H9 (cell line): ENCODE data around the gene LRRC26. TPM values are rescaled to one million over a fixed set of nuclear protein-coding genes. Genes with fewer than 3 reads are reported as not detected.

Experiments used
- DNase-seq: peaks from one replicate; pipeline ENCODE4 v3.0.0-alpha.2; 2017
- H2AFZ ChIP-seq: one replicate; pipeline ENCODE4 v1.6.1; 2013; ENCODE audit warnings: mild to moderate bottlenecking, low read length, control low read depth, moderate library complexity
- H2AK5ac ChIP-seq: 2 replicates; pipeline ENCODE4 v1.6.1; 2013; ENCODE audit warnings: low read length, control low read depth, mixed read lengths; ENCODE audit not compliant: insufficient read length
- H2BK120ac ChIP-seq: one replicate; pipeline ENCODE4 v1.6.1; 2013; ENCODE audit warnings: low read depth, mild to moderate bottlenecking, low read length, control low read depth, inconsistent platforms; ENCODE audit not compliant: poor library complexity, severe bottlenecking
- H2BK12ac ChIP-seq: 2 replicates; pipeline ENCODE4 v1.6.1; 2013; ENCODE audit warnings: low read length, control low read depth, mixed read lengths, low read depth; ENCODE audit not compliant: insufficient read length
- H2BK15ac ChIP-seq: 2 replicates; pipeline ENCODE4 v1.6.1; 2013; ENCODE audit warnings: low read depth, low read length, control low read depth
- H2BK20ac ChIP-seq: one replicate; pipeline ENCODE4 v1.6.1; 2013; ENCODE audit warnings: low read depth, mild to moderate bottlenecking, low read length, control low read depth, inconsistent platforms; ENCODE audit not compliant: poor library complexity, severe bottlenecking
- H2BK5ac ChIP-seq: 2 replicates; pipeline ENCODE4 v1.6.1; 2013; ENCODE audit warnings: low read length, control low read depth, mixed read lengths; ENCODE audit not compliant: insufficient read length
- H3K14ac ChIP-seq: 2 replicates; pipeline ENCODE4 v1.6.1; 2013; ENCODE audit warnings: low read length, control low read depth; ENCODE audit not compliant: insufficient read depth
- H3K18ac ChIP-seq: 2 replicates; pipeline ENCODE4 v1.6.1; 2013; ENCODE audit warnings: low read depth, mild to moderate bottlenecking, mixed read lengths, low read length, control low read depth; ENCODE audit not compliant: insufficient read length
- H3K23ac ChIP-seq: 2 replicates; pipeline ENCODE4 v1.6.1; 2013; ENCODE audit warnings: low read length, control low read depth, mixed read lengths, low read depth; ENCODE audit not compliant: insufficient read length
- H3K23me2 ChIP-seq: 2 replicates; pipeline ENCODE4 v1.6.1; 2013; ENCODE audit warnings: low read depth, mild to moderate bottlenecking, mixed read lengths, low read length, control low read depth; ENCODE audit not compliant: insufficient read length, poor library complexity, severe bottlenecking
- H3K27ac ChIP-seq: 2 replicates; pipeline ENCODE4 v1.5.1; 2013; ENCODE audit warnings: low read length, control low read depth, mixed read lengths, low read depth; ENCODE audit not compliant: insufficient read length
- H3K27me3 ChIP-seq: 2 replicates; pipeline ENCODE4 v1.6.1; 2013; ENCODE audit warnings: low read length, control low read depth, inconsistent platforms; ENCODE audit not compliant: insufficient read depth
- H3K4ac ChIP-seq: 2 replicates; pipeline ENCODE4 v1.6.1; 2013; ENCODE audit warnings: low read depth, mild to moderate bottlenecking, control low read depth, inconsistent platforms, low read length, moderate library complexity
- H3K4me1 ChIP-seq: 2 replicates; pipeline ENCODE4 v1.6.1; 2013; ENCODE audit warnings: low read length, control low read depth, inconsistent platforms; ENCODE audit not compliant: insufficient read depth
- H3K4me2 ChIP-seq: 2 replicates; pipeline ENCODE4 v1.6.1; 2013; ENCODE audit warnings: low read length, control low read depth, mixed read lengths; ENCODE audit not compliant: insufficient read length, insufficient read depth
- H3K56ac ChIP-seq: 2 replicates; pipeline ENCODE4 v1.6.1; 2013; ENCODE audit warnings: low read depth, mild to moderate bottlenecking, mixed read lengths, low read length, control low read depth; ENCODE audit not compliant: insufficient read length
- H3K79me1 ChIP-seq: 2 replicates; pipeline ENCODE4 v1.6.1; 2013; ENCODE audit warnings: low read depth, mild to moderate bottlenecking, moderate library complexity, low read length, control low read depth, inconsistent platforms; ENCODE audit not compliant: insufficient read depth, poor library complexity, severe bottlenecking
- H3K79me2 ChIP-seq: 2 replicates; pipeline ENCODE4 v1.6.1; 2013; ENCODE audit warnings: low read length, control low read depth, inconsistent platforms; ENCODE audit not compliant: insufficient read depth
- H3K9ac ChIP-seq: 2 replicates; pipeline ENCODE4 v1.6.1; 2013; ENCODE audit warnings: low read length, control low read depth, mixed read lengths; ENCODE audit not compliant: insufficient read length; ENCODE audit errors: extremely low read depth
- H3K9me3 ChIP-seq: one replicate; pipeline ENCODE4 v1.6.1; 2013; ENCODE audit warnings: low read depth, low read length, inconsistent platforms; ENCODE audit not compliant: control insufficient read depth
- H3T11ph ChIP-seq: one replicate; pipeline ENCODE4 v1.6.1; 2013; ENCODE audit warnings: mild to moderate bottlenecking, low read length, control low read depth, inconsistent platforms
- H4K20me1 ChIP-seq: one replicate; pipeline ENCODE4 v1.6.1; 2013; ENCODE audit not compliant: control insufficient read depth, insufficient read length, insufficient read depth
- H4K5ac ChIP-seq: 2 replicates; pipeline ENCODE4 v1.6.1; 2013; ENCODE audit warnings: low read depth, mild to moderate bottlenecking, mixed read lengths, low read length, control low read depth; ENCODE audit not compliant: insufficient read length
- H4K8ac ChIP-seq: replicated peaks from 2 replicates; pipeline ENCODE4 v1.6.1; 2013; ENCODE audit warnings: low read length, control low read depth, mixed read lengths, low read depth; ENCODE audit not compliant: insufficient read length
- H4K91ac ChIP-seq: 2 replicates; pipeline ENCODE4 v1.6.1; 2013; ENCODE audit warnings: low read depth, mild to moderate bottlenecking, moderate library complexity, mixed read lengths, low read length, control low read depth; ENCODE audit not compliant: insufficient read length
- H3K27ac Mint-ChIP-seq, 3 experiments: 2 replicates in 2 of 3; 3 replicates in 1 of 3; pipeline ENCODE4 v1.8.0; 2020 to 2021; ENCODE audit warnings: mixed read lengths in 3 of 3, mild to moderate bottlenecking in 1 of 3, moderate library complexity in 1 of 3
- H3K27me3 Mint-ChIP-seq: 2 replicates; pipeline ENCODE4 v1.8.0; 2021; ENCODE audit warnings: low read depth, mild to moderate bottlenecking, moderate library complexity, mixed read lengths
- H3K36me3 Mint-ChIP-seq, 3 experiments: 2 replicates in 2 of 3; 3 replicates in 1 of 3; pipeline ENCODE4 v1.8.0; 2020 to 2021; ENCODE audit warnings: low read depth in 3 of 3, mixed read lengths in 3 of 3; ENCODE audit not compliant: insufficient read depth in 1 of 3
- H3K4me1 Mint-ChIP-seq, 2 experiments: 2 replicates each; pipeline ENCODE4 v1.8.0; 2020; ENCODE audit warnings: mixed read lengths in 2 of 2
- H3K4me3 Mint-ChIP-seq, 2 experiments: 2 replicates in 1 of 2; 3 replicates in 1 of 2; pipeline ENCODE4 v1.8.0; 2020 to 2021; ENCODE audit warnings: mild to moderate bottlenecking in 2 of 2, mixed read lengths in 2 of 2, moderate library complexity in 1 of 2
- H3K9me3 Mint-ChIP-seq, 2 experiments: 2 replicates in 1 of 2; 3 replicates in 1 of 2; pipeline ENCODE4 v1.8.0; 2020; ENCODE audit warnings: mild to moderate bottlenecking in 2 of 2, mixed read lengths in 2 of 2, moderate library complexity in 1 of 2
- WGBS: extraction: QIAGEN DNeasy Blood & Tissue Kit; methylation state at CpG from one replicate; pipeline ENCODE4 v1.1.7; 2013; ENCODE audit warnings: missing lambda C conversion rate, low lambda C conversion rate, mixed read lengths; ENCODE audit not compliant: insufficient read length; ENCODE audit errors: extremely low coverage; 5-methylcytosine and 5-hydroxymethylcytosine counted together
- total RNA-seq: library from RNA; stranded (reverse); gene quantifications from 2 replicates; pipeline ENCODE4 v1.2.1, GENCODE V29; 2021
- TF ChIP-seq, protein P1 (sequence below): fragments of 200-600 bp; sonication (generic); conservative IDR thresholded peaks from 3 replicates; pipeline ENCODE4 v1.8.0; 2021; ENCODE audit warnings: antibody characterized with exemption, mild to moderate bottlenecking

Gene LRRC26
- total RNA-seq, 1 experiment from 2014 or later, result 0.96 TPM

DNA sequence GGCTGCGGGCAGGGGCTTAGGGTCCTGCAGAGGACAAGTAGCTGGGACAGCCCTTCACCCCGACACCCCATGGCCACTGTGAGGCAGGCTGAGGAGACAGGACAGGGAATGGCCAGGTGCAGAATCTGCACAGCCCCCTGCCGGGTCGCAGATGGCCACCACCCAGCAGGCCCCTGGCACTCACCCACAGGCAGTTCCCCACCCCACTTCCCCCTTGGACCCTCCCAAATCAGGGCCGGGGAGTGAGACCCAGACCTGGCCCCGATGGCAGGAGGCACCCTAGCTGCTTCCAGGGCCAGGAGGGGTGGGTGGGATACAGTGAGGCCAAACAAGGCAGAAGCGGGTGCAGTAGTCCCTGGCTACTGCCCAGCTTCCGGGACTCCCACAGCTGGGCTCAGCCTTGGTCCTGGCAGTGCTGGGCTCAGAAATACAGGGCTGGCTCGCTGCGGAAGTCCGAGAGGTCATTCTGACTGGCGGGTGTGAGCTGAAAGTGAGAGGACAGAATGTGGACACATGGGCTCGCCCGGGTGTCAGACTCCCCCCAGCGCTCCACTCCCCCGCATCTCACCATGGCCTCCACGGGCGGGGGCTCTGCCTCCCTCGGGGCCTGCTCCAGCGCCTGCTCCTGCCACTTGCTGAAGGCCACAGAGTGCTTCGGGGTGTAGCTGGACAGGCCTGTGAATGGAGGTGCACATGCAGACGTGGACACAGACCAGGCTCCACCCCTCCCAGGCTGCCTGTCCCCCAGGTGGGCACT is 22.0 kb upstream of the LRRC26 start:
- Histone ChIP-seq H3K79me1 (peaks cover 6% of the 10 kb centered on the region), H3K4me2 (no peak overlapping the region), H4K8ac (no peak overlapping the region), H4K5ac (no peak overlapping the region), H2BK15ac (no peak overlapping the region), H3K4me1 (peaks cover 5% of the 10 kb centered on the region; the same call in 1 of the 2 replicates), H3K4ac (no peak overlapping the region), H3K9ac (no peak overlapping the region), H3K27me3 (no peaks in the 10 kb centered on the region), H3K23me2 (peaks cover 13% of the 10 kb centered on the region), H3K79me2 (peaks cover 10% of the 10 kb centered on the region; the same call in 1 of the 2 replicates), H3T11ph (no peak overlapping the region), H2BK12ac (no peak overlapping the region), H2AK5ac (no peak overlapping the region), H3K23ac (no peak overlapping the region), H3K18ac (no peak overlapping the region), H4K91ac (no peak overlapping the region), H3K9me3 (no peaks in the 10 kb centered on the region), H3K27ac (no peak overlapping the region), H3K14ac (no peak overlapping the region; the same call in 1 of the 2 replicates), H4K20me1 (no peaks in the 10 kb centered on the region), H2BK5ac (no peak overlapping the region), H2BK20ac (no peak overlapping the region), H2AFZ (no peak overlapping the region), H2BK120ac (no peak overlapping the region), H3K56ac (no peak overlapping the region)
- no CpG with 5 or more reads among the region's 22 CpGs for WGBS
- Mint-ChIP-seq H3K27me3 (no peaks in the 10 kb centered on the region), H3K4me1 (peaks cover 20 to 26% of the 10 kb centered on the region in 2 experiments), H3K4me3 (no peak overlapping the region), H3K36me3 (peaks cover 7 to 23% (median 15%) of the 10 kb centered on the region in 3 experiments; a peak in 6 of 7 replicates), H3K27ac (no peak overlapping the region), H3K9me3 (no peaks in the 10 kb centered on the region)
- DNase-seq, result no peak
- TF ChIP-seq, protein P1, sequence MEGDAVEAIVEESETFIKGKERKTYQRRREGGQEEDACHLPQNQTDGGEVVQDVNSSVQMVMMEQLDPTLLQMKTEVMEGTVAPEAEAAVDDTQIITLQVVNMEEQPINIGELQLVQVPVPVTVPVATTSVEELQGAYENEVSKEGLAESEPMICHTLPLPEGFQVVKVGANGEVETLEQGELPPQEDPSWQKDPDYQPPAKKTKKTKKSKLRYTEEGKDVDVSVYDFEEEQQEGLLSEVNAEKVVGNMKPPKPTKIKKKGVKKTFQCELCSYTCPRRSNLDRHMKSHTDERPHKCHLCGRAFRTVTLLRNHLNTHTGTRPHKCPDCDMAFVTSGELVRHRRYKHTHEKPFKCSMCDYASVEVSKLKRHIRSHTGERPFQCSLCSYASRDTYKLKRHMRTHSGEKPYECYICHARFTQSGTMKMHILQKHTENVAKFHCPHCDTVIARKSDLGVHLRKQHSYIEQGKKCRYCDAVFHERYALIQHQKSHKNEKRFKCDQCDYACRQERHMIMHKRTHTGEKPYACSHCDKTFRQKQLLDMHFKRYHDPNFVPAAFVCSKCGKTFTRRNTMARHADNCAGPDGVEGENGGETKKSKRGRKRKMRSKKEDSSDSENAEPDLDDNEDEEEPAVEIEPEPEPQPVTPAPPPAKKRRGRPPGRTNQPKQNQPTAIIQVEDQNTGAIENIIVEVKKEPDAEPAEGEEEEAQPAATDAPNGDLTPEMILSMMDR, result no peak
